Omental fat pad (tissue), 4 donors: Measurements from ENCODE around the gene ASCL5. TPM values are rescaled to one million over a fixed set of nuclear protein-coding genes. Genes with fewer than 3 reads are reported as not detected.

Experiments
- ATAC-seq: fragments of 150-250 bp; one replicate; pipeline ENCODE4 v1.9.1; 2016; ENCODE audit warnings: mild to moderate bottlenecking, moderate library complexity; ENCODE audit not compliant: low FRiP score
- DNase-seq: peaks from one replicate; pipeline ENCODE4 v3.0.0-alpha.2; 2019; ENCODE audit warnings: low spot score
- CTCF ChIP-seq, 3 donors: fragments of 450-650 bp; IDR thresholded peaks; one replicate each; pipeline ENCODE4 v1.5.1; 2016 to 2017; ENCODE audit warnings: antibody characterized with exemption in 3 of 3, mild to moderate bottlenecking in 3 of 3, moderate library complexity in 2 of 3
- total RNA-seq, 4 donors: library from RNA; depleted of rRNA; stranded (reverse); fragments of >200 nt; gene quantifications; one replicate each; pipeline ENCODE4 v1.1.0, GENCODE V29; 2016

Gene ASCL5
- total RNA-seq, 4 donors from 2014 or later, result not detected

DNA sequence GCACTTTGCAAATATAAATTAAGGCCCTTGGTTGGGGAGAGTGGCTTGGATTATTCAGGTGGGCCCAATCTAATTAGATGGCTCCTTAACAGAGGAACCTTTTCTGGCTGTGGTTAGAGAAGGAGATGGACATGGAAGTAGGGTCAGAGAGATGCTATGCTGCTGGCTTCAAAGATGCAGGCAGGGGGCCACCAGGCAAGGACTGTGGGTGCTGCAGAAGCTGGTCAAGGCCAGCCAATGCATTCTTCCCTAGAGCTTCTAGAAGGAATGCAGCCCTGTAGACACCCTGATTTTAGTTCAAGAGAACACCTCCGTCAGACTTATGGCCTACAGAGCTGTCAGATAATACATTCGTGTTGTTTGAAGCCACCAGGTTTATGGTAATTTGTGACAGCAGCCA, 31.0 kb upstream of the ASCL5 start:
- no peak for ATAC-seq
- no peak for DNase-seq
- TF ChIP-seq CTCF (IDR thresholded peaks at IDR 0.05), result no peak

GRCh38 chr1:201156819-201157218, 29.8 kb upstream of the ASCL5 start:
- no peak for TF ChIP-seq CTCF (IDR thresholded peaks at IDR 0.05)
- DNase-seq (no peak), ATAC-seq (no peak)

DNA sequence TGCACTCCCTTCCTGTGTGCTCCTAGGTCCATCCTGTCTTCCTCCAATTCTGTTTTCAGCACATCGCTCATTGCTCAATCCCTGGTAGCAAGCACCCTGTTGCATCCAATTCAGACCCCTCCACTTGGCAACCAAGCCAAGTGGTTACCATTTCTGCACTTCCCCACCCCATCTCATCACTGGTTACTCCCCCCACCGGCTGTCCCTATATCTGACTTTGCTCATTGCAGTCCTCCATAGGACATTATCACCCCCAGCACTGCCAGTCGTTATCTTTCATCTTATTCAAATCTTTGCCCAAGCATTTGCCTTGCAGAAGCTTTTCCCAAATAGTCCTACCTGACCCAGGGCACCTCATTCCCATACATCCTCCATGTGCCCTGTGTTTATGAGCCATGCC, 29.4 kb upstream of the ASCL5 start:
- DNase-seq (no peak), ATAC-seq (no peak)
- TF ChIP-seq CTCF (IDR thresholded peaks at IDR 0.05), result no peak

DNA sequence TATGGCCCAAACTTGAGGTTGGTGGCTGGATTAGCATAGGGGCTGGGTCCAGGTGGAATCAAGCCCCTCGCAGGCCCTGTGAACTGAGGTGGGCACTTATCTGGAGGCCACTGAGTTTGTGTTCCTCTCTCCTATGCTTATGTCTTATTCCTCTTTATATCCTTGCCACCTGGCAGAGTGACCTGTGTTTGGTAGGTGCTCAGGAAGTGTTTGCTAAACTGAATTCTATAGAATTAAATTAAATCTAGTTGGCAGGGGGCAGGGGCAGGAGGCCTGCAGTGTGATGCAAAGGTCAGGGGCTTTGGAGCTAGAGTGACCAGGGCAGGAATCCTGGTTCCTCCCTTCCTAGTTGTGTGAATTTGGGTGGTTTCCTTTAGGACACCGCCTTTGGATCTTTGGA, 28.4 kb upstream of the ASCL5 start:
- no peak for DNase-seq
- ATAC-seq, result no peak
- TF ChIP-seq CTCF (IDR thresholded peaks at IDR 0.05), result no peak

DNA sequence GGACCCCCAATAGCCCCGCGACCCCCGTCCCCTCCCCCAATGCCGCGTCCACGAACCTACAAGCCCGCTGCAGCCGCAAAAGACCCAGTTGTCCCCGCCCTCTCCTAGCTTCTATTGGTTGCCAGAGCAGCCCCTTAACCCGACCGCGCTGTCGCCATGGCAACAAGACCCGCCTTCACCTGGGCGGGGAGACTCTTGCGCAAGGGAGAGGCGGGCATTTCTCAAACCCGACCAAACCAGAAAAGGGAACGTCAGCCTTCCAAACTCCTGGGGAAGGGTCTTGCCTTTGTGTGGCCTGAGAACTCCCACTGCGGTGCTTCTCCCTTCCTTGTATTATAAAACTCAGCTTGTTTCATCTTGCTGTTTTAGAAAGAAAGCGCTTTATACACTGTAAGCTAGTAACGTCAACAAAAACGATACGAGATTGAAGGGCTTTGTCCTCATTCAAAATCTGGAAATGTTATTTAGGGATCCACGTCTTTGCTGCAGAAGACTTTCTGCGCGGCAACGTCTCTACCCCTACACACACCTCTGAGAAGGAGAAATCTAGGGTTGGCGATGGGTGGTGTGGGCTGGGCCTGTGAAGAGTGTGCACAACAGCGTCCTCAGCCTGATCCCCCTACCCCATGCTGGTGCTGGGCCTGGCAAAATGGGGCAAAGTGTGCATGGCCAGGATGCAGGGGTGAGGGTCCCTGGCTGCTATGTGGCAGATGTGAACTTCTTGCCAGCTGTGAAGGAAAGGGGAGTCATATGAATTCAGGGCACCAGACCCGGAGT, 27.6 kb upstream of the ASCL5 start, which contains the start of gene TMEM9:
TSS of gene TMEM9 (minus strand) at position 86 of the 777 bp plus-strand sequence. CDS start 551 bp downstream, outside the sequence.
- no peak for TF ChIP-seq CTCF (IDR thresholded peaks at IDR 0.05)
- peak; percentile 94 for ATAC-seq

DNA sequence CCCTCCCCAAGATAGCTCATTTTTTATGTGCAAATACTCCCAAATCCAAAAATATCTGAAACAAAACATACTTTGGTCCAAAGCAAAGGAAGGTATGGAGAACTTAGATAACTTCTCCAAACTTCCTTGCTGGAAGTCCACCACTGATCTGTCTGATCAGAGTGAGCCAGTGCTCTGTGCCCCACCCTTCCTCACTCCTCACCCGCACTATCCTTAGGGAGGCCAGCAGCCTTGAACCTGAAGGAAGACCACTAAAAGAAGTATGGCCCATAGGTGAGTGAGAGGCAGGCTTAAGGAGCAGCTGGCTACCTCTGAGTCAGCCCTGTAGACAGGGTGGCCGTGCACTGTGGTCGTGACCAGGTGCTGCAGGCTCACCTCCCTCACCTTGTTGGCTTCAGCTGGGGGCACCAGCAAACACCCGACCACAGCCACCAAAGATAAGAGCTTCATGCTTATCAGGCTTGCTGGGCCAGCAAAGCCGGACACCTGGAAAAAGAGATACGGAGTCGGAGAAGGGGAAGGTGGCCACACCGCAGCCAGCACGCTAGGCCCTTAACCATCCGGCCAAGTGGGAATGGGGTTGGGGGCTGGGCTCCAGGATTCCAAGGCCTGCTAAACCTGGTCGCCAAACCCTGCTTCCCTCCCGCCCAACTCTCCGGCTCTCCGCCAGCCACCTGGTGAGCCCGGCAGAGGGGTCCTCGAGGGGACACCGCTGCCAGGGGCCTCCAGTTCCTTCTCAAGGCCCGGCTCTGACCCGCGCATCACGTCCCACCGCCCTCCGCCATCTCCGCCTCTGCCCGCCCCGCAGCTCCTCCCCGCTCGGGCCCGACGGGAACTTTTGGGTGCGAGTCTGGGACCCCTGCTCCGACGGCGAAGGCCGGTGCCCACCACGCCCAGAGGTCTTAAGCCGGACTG, 26.7 kb upstream of the ASCL5 start:
- DNase-seq, result no peak
- TF ChIP-seq CTCF (IDR thresholded peaks at IDR 0.05), result no peak
- peak; percentile 80 for ATAC-seq

More for the DNA sequence above, 27.6 kb upstream of the ASCL5 start, which contains the start of gene TMEM9:
- DNase-seq, result peak; percentile 97
